DND-41 (cell line): ENCODE data around the gene CRYBG1.

Experiments used
- EZH2 ChIP-seq: IDR thresholded peaks from 3 replicates; pipeline ENCODE4 v1.6.1; 2012; ENCODE audit warnings: borderline replicate concordance, low read depth, mild to moderate bottlenecking, moderate library complexity, low read length, inconsistent platforms; ENCODE audit not compliant: severe bottlenecking
- TF ChIP-seq, protein P1 (sequence below): IDR thresholded peaks from 2 replicates; pipeline ENCODE4 v1.5.1; 2012; ENCODE audit warnings: borderline replicate concordance, low read length, moderate library complexity, mild to moderate bottlenecking; ENCODE audit not compliant: poor library complexity, severe bottlenecking; ENCODE audit errors: extremely low read depth

GRCh38 chr6:106370639-106371038 is 10.1 kb downstream of the CRYBG1 start:
- TF ChIP-seq, protein P1, sequence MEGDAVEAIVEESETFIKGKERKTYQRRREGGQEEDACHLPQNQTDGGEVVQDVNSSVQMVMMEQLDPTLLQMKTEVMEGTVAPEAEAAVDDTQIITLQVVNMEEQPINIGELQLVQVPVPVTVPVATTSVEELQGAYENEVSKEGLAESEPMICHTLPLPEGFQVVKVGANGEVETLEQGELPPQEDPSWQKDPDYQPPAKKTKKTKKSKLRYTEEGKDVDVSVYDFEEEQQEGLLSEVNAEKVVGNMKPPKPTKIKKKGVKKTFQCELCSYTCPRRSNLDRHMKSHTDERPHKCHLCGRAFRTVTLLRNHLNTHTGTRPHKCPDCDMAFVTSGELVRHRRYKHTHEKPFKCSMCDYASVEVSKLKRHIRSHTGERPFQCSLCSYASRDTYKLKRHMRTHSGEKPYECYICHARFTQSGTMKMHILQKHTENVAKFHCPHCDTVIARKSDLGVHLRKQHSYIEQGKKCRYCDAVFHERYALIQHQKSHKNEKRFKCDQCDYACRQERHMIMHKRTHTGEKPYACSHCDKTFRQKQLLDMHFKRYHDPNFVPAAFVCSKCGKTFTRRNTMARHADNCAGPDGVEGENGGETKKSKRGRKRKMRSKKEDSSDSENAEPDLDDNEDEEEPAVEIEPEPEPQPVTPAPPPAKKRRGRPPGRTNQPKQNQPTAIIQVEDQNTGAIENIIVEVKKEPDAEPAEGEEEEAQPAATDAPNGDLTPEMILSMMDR = no peak
- no peak for TF ChIP-seq EZH2
